Thyroid gland (tissue), 4 donors: Measurements from ENCODE around the gene HNRNPA3. TPM values are rescaled to one million over a fixed set of nuclear protein-coding genes. Genes with fewer than 3 reads are reported as not detected.

Experiments
- DNase-seq, 2 donors: peaks; one replicate each; pipeline ENCODE4 v3.0.0-alpha.2; 2019
- H3K27ac ChIP-seq, 3 donors: fragments of 200-600 bp; sonication (generic); 1 replicate in 2 of 3; 2 replicates in 1 of 3; pipeline ENCODE4 v1.5.1; 2016 to 2019; ENCODE audit warnings: mild to moderate bottlenecking in 1 of 3, moderate library complexity in 1 of 3
- H3K27me3 ChIP-seq: fragments of 200-600 bp; sonication (generic); one replicate; pipeline ENCODE4 v1.5.1; 2019
- H3K36me3 ChIP-seq, 2 donors: fragments of 200-600 bp; sonication (generic); one replicate each; pipeline ENCODE4 v1.5.1; 2016 to 2019
- H3K4me1 ChIP-seq, 2 donors: fragments of 200-600 bp; sonication (generic); one replicate each; pipeline ENCODE4 v1.5.1; 2017 to 2019
- H3K4me3 ChIP-seq, 3 donors: fragments of 200-600 bp; sonication (generic); replicated peaks in 1 of 3; 1 replicate in 2 of 3; 2 replicates in 1 of 3; pipeline ENCODE4 v1.5.1; 2016; ENCODE audit warnings: mild to moderate bottlenecking in 1 of 3
- H3K9me3 ChIP-seq: fragments of 200-600 bp; sonication (generic); one replicate; pipeline ENCODE4 v1.5.1; 2017
- POLR2A ChIP-seq, 2 donors: fragments of 450-650 bp; IDR thresholded peaks; one replicate each; pipeline ENCODE4 v1.6.1; 2017; ENCODE audit warnings: antibody characterized with exemption in 2 of 2, mild to moderate bottlenecking in 2 of 2, moderate library complexity in 1 of 2
- WGBS, 2 donors: methylation state at CpG; one replicate each; pipeline ENCODE4 v1.1.5; 2017; 5-methylcytosine and 5-hydroxymethylcytosine counted together
- intact Hi-C: fragments of 100-400 bp; cut with DNase I; formaldehyde crosslinking; loops from one replicate; pipeline ENCODE4 v1.15.1; 2023
- total RNA-seq, 4 donors: library from RNA; depleted of rRNA; stranded (reverse); fragments of >200 nt; gene quantifications; one replicate each; pipeline ENCODE4 v1.2.3, GENCODE V29; 2016
- TF ChIP-seq, protein P1 (sequence below), 6 experiments: fragments of 200-600 bp in 3 of 6; fragments of 450-650 bp in 3 of 6; sonication (generic) in 3 of 6; IDR thresholded peaks; one replicate each; pipeline ENCODE4 v1.5.1; 2016 to 2019; ENCODE audit warnings: antibody characterized with exemption in 6 of 6, mild to moderate bottlenecking in 2 of 6, inconsistent platforms in 1 of 6, moderate library complexity in 1 of 6

Gene HNRNPA3
- total RNA-seq, 4 donors from 2014 or later = 80.3 to 115 (median 82.3) TPM

DNA sequence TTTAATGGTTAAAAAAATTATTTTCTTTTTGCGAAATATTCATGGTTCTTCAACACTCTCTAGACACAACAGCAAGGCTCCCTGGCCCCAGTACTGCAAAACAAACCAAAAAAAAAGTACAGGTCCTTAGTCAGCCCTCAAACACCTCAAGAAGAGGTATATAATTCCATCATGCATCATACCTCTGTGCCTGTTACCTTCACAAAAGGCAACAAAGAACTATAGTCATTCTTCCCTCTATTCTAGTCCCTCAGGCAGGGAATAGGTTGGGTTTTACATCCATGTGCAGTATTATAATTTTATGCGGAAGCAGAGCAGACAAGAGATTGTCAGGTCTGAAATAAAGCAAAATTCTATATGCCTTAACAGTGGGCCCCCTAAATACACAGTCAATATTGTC, 43.4 kb downstream of the HNRNPA3 start:
- 68 to 74% methylated on average over 2 of the region's 2 CpGs for WGBS, 2 donors
- intact Hi-C loops = no loop called here
- Histone ChIP-seq H3K4me3 (no peak overlapping the region), H3K9me3 (no peaks in the 10 kb centered on the region), H3K4me1 (peaks cover 88 to 95% of the 10 kb centered on the region in 2 donors), H3K27me3 (no peaks in the 10 kb centered on the region), H3K36me3 (peaks cover 0 to 4% of the 10 kb centered on the region in 2 donors), H3K27ac (peak overlapping the region in 2 of 3 donors; percentile 39 to 71)
- TF ChIP-seq, protein P1, sequence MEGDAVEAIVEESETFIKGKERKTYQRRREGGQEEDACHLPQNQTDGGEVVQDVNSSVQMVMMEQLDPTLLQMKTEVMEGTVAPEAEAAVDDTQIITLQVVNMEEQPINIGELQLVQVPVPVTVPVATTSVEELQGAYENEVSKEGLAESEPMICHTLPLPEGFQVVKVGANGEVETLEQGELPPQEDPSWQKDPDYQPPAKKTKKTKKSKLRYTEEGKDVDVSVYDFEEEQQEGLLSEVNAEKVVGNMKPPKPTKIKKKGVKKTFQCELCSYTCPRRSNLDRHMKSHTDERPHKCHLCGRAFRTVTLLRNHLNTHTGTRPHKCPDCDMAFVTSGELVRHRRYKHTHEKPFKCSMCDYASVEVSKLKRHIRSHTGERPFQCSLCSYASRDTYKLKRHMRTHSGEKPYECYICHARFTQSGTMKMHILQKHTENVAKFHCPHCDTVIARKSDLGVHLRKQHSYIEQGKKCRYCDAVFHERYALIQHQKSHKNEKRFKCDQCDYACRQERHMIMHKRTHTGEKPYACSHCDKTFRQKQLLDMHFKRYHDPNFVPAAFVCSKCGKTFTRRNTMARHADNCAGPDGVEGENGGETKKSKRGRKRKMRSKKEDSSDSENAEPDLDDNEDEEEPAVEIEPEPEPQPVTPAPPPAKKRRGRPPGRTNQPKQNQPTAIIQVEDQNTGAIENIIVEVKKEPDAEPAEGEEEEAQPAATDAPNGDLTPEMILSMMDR (IDR thresholded peaks at IDR 0.05) = no peak
- TF ChIP-seq POLR2A (IDR thresholded peaks at IDR 0.05) = no peak
- DNase-seq = no peak

DNA sequence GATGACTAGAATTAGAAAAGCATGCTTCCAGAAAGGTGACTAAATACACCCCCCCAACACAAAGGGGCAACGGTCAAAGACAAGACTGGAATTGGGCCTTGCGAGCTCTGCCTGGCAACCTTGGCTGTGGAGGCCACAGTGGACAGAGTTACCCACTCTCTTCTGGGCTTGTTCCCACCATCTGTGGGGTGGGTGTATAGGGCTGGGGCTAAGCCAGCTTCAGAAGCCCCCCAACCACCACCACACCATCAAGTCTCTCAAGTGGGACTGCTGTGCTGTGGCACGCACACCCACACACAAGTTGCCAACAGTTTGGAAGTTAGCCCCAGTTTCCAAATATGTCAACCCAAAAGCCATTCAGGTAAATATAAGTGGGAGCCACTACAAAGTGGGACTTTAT, 44.1 kb downstream of the HNRNPA3 start:
- intact Hi-C loops = no loop called here
- H3K9me3 ChIP-seq = no peaks in the 10 kb centered on the region
- no peaks in the 10 kb centered on the region for H3K27me3 ChIP-seq
- H3K4me1 ChIP-seq = peaks cover 88 to 89% of the 10 kb centered on the region in 2 donors
- no peak overlapping the region for H3K4me3 ChIP-seq
- DNase-seq = no peak
- peaks cover 0 to 4% of the 10 kb centered on the region in 2 donors for H3K36me3 ChIP-seq
- H3K27ac ChIP-seq = peak overlapping the region; percentile 45 to 71 (median 68)
- 29 to 65% methylated on average over 3 of the region's 3 CpGs for WGBS, 2 donors
- TF ChIP-seq POLR2A (IDR thresholded peaks at IDR 0.05) = no peak
- TF ChIP-seq, protein P1 (IDR thresholded peaks at IDR 0.05) = no peak

DNA sequence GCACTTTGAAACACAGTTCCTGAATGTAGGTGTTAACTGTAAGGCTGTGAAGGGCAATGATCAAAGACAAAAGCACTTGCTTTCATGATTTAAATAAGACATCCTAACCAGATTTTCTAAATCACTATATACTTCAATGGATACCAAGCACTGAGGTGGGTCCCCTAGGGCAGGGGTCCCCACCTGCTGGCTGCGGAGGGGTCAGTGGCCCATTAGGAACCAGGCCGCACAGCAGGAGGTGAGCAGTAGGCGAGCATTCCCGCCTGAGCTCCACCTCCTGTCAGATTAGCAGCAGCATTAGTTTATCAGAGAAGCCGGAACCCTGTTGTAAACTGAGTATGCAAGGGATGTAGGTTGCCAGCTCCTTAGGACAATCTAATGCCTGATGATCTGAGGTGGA, 44.9 kb downstream of the HNRNPA3 start:
- H3K4me3 ChIP-seq = no peak overlapping the region
- H3K27me3 ChIP-seq = no peaks in the 10 kb centered on the region
- TF ChIP-seq POLR2A (IDR thresholded peaks at IDR 0.05) = no peak
- TF ChIP-seq, protein P1 (IDR thresholded peaks at IDR 0.05) = no peak
- peaks cover 82 to 87% of the 10 kb centered on the region in 2 donors for H3K4me1 ChIP-seq
- peaks cover 0 to 4% of the 10 kb centered on the region in 2 donors for H3K36me3 ChIP-seq
- no peaks in the 10 kb centered on the region for H3K9me3 ChIP-seq
- 88 to 100% methylated on average over 1 to 4 of the region's 5 CpGs for WGBS, 2 donors
- peak overlapping the region; percentile 54 to 71 (median 68) for H3K27ac ChIP-seq
- intact Hi-C loops = no loop called here
- no peak for DNase-seq

DNA sequence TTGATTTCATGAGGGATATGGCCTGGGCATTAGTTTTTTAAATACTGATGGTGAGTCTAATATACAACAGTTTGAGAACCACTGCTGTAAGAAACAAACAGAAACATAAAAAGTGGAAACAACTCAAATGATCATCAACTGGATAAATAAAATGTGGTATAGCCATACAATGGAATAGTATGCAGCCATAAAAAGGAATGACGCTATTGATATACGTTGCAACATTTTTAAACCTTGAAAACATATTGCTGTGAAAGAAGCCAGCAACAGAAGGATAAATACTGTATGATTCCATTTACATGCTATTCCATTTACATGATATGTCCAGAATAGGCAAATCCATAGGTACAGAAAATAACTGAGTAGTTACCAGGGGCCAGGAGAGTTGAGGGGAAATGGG, 45.5 kb downstream of the HNRNPA3 start:
- H3K4me1 ChIP-seq = peaks cover 76 to 81% of the 10 kb centered on the region in 2 donors
- H3K27me3 ChIP-seq = no peaks in the 10 kb centered on the region
- no peak for DNase-seq
- H3K36me3 ChIP-seq = peaks cover 0 to 4% of the 10 kb centered on the region in 2 donors
- no peaks in the 10 kb centered on the region for H3K9me3 ChIP-seq
- TF ChIP-seq POLR2A (IDR thresholded peaks at IDR 0.05) = no peak
- TF ChIP-seq, protein P1 (IDR thresholded peaks at IDR 0.05) = no peak
- peak overlapping the region; percentile 54 to 71 (median 68) for H3K27ac ChIP-seq
- 96 to 98% methylated on average over 2 of the region's 2 CpGs for WGBS, 2 donors
- intact Hi-C loops = no loop called here
- H3K4me3 ChIP-seq = no peak overlapping the region

DNA sequence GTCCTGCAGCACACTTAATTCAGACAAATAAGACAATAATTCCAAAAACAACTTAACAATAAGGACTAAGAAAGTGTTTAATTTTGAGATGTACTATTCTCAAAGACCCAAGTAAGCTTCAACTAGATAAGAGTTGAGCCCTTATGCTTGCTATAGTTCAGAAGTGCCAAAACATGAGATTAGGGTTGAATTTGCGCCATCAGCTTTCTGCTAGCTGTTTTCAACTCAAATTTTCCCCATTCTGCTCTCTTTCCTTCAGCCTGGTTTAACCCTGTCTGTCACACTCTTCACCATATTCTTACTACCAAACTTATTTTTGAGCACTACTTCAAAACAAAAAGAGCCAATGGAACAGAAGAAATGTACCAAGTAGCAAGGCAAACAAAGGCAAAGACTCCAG, 47.8 kb downstream of the HNRNPA3 start:
- TF ChIP-seq POLR2A (IDR thresholded peaks at IDR 0.05) = no peak
- TF ChIP-seq, protein P1 (IDR thresholded peaks at IDR 0.05) = no peak
- DNase-seq = no peak
- Histone ChIP-seq H3K4me3 (no peak overlapping the region), H3K27me3 (no peaks in the 10 kb centered on the region), H3K9me3 (no peaks in the 10 kb centered on the region), H3K27ac (peak overlapping the region in 2 of 3 donors; percentile 15 to 100), H3K4me1 (peaks cover 55 to 59% of the 10 kb centered on the region in 2 donors), H3K36me3 (no peaks in the 10 kb centered on the region)
- WGBS, 2 donors = 51 to 73% methylated on average over 1 of the region's 1 CpG
- intact Hi-C loops = loop anchor here (5.0 to 10.0 kb wide), 2 partner anchors 48 to 64 kb away; partner anchors contain the start of gene HNRNPA3
